ENCODE data around the gene ACTA1.
"Not testable (repeated sequence)": the region's sequence is repeated elsewhere in the genome, so short reads cannot be mapped to it uniquely, and the experiment has no call there.

Gene ACTA1

DNA sequence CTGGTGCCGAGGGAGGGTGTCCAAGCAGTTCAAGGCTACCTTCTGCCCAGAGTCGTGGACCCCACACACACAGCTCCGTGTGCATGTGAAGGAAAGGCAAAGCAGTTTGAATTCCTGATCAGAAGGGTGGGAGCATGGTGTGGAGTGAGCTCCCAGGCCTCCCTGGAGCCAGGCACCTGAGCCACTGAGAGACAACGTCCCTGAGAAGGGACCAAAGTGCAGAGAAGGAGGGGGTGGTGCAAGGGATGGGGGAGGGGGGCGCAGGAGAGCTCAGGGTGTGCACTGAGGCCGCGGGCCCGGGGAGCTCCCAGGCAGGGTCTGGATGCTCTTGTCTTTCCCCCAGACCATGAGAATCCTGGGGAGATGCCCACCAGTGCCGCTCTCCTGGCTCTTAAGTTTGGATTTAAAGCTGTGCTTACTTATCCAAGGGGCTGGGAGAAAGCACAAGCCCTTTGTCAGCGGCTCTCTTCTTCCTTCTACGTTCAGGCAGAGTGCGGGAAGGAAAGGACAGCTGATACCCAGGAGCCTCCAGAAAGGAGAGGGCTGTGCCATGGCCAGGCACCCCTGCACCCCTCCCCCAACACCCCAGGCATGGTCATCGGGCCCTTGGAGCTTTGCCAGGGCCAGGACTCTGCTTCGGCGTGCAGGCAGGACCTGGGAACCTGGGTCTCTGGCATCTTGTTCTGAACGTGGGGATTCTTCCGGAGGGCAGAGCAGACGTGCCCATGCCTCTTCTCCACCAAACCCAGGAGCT is 24.1 kb downstream of the ACTA1 start:
- no peak for DNase-seq (ENCODE audit: low read depth, low spot score)

DNA sequence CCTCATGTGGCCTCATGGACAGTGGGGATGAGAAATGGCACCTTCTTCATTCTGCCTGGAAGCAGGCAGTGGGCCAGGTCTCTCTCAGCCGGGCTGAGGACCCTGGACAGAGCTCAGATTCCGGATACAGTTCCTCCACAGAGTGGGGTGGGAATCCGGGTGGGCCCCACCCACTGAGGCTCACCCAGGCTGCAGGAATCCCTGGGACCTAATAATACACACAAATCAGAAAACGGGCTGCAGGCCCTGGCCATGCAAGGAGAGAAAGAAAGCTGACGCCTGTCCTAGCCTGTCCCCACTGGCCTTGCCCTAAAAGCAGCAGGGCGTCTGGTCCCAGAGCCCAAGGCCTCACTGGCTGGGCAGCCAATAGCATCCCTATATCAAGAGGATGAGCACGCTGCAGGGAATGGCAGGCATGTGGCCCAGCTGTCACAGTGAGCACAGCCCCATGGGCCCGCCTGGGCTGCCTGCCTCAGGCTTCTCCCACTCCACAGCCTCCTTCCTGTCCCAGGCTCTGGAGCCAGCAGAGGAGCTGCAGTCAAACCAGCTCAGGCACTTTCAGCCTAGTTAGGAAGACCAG is 25.3 kb downstream of the ACTA1 start:
- DNase-seq (ENCODE audit: low read depth, low spot score) = no peak

DNA sequence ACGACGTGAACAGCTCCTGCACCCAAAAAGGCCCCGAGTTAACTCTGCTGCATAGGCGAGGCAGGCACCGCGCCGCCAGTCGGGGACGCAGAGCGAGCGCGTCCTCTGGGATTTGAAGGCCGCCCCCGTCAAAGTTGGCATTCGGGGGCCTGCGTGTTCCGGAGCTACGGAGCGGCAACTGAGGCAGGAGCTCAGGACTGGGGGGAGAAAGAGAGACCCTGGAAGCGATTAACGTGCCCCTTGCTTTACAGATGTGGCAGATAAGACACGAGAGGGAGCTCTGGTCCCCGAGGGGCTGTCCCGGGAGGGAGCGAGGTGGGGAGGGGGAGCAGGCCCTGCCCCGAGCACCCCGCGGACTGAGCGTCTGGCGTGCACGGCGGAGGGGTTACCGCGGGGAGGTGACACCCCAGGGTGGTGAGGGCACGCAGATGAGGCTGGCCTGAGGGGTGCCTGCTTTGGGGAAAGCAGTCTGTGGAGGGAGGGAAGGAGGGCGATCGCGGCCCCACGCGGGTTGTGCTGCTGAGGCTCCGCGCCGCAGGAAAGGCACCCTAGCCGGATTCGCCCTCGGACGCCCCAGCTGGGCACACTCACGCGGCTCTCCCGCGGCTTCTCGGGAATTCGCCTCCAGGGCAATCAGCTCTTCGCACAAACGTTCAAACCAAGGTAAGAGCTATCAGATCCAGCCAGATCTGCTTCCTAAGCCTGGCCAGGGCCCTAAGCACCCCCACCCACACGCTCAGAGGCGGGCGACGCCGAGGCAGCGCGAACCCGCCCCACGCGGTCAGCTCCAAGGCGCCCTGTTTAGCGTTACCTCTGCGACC is 26.5 kb downstream of the ACTA1 start:
- DNase-seq (ENCODE audit: low read depth, low spot score) = no peak

DNA sequence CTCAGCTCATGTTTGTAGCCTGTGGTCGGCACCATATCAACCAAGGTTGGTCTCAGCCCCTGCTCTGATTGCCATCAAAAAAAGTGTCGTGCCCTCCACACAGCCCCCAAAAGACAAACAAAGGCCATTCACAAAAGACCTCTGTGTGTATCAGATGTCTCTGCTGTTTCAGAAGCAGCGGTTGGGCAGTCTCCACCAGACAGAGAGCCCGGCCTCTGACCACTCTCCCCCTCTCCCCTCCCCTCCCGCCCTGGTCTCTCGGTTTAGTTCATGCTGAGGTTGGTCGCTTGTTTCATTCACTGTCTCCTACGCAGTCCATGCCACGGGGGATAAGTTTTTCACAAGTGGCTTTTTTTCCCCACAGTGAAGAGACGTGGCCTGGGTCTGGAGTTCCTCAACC is 27.1 kb downstream of the ACTA1 start:
- no peak for DNase-seq (ENCODE audit: low read depth, low spot score)

DNA sequence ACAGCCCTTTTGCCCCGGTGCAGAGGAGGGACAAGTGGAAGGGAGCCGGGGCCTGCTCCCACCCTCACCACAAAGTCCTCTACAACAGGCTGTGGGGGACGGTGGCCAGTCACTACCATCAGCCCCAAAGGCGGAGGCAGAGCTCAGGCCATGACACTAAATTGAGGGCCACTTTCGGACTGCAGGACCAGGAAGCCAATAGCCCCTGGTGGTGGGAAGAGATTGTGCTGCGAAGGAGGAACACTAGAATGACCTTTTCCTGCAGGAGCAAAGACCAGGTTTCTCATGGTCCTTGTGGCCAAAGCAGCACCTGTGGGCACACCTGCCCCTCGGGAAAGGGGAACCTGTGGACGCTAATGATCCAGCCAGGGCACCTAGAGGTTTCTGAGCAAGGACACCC is 30.3 kb downstream of the ACTA1 start:
- no peak for DNase-seq (ENCODE audit: low read depth, low spot score)

DNA sequence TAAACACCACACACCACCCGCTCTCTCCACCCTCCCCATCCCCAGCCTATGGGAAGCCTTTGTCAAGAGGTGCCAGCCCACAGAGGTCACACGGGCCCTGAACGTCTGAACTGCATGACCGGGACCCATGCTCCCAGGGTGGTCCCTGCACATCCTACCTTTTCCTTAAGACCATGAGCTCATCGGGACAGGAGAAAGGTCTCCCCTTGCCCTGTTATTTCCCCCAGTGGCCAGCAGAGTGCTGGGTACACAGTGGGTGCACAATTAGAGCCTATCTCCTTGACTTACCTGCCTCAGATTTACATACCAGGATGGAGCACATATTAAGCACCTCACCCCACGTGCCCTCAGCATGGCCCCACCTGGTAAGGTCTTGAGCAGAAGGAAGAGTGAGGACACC is 30.9 kb downstream of the ACTA1 start:
- DNase-seq (ENCODE audit: low read depth, low spot score) = no peak

DNA sequence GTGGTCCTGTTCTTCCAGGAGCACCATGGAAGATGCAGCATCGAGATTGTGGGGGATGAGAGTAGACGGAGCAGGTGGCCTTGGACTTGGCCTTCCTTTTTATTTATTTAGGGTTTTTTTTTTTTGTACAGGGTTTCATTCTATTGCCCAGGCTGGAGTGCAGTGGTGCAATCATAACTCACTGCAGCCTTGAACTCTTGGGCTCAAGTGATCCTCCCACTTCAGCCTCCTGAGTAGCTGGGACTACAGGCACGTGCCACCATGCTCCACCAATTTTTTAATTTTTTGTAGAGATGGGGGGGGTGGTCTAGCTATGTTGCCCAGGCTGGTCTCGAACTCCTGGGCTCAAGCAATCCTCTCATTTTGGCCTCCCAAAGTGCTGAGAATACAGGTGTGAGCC is 31.6 kb downstream of the ACTA1 start:
- not testable (repeated sequence) for DNase-seq (ENCODE audit: low read depth, low spot score)

DNA sequence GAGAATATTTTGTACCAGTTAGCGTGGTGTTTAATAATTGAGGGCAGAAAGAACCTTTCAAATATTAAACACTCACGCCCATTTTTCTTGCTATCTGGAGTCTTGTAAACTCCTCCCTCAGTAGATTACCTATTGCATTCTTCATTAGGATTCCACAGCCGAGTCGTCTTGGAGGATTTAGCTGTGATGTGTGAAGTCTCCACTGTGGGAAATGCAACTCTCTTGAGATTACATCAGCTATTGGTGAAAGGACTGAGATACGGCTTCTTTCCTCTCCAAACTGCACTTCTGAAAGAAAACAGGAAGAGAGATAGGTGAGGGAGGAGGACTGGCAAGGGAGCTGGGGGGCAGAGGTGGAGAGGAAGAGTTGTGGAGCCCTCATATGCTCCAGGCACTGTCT is 36.1 kb downstream of the ACTA1 start:
- no peak for DNase-seq (ENCODE audit: low read depth, low spot score)

DNA sequence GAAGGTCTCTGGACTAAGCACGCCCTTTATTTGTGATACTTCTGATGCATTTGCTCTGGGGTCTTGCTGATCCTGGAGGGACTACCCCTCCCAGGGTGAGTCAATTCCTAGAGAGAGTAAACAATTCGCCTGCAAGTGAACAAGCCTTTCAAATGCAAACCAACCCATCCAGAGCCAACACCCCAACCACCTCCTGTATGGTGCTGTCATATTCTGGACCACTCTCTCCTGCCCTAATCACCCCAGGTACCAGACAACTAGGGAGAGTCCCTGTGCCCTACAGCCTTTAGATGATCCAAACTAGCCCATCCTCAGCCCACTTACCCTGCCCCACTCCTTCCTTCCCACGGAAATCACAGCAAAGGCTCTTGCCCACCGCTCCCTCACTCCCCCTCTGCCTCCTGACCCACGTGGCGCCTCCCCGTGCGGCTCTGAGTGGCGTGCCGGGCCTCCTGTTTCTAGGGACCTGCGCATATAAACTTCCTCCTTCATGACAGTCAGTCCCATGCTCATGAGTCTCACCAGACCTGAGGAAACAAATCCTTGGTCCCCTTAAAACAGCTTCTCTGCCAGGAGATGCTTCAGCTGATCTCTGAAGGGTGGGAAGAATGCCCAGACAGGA is 37.2 kb downstream of the ACTA1 start:
- no peak for DNase-seq (ENCODE audit: low read depth, low spot score)

DNA sequence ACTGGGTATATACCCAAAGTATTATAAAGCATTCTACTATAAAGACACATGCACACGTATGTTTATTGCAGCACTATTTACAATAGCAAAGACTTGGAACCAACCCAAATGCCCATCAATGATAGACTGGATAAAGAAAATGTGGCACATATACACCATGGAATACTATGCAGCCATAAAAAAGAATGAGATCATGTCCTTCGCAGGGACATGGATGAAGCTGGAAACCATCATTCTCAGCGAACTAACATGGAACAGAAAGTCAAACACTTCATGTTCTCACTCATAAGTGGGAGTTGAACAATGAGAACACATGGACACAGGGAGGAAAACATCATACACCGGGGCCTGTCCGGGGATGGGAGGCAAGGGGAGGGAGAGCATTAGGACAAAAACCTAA is 39.4 kb downstream of the ACTA1 start:
- not testable (repeated sequence) for DNase-seq (ENCODE audit: low read depth, low spot score)

DNA sequence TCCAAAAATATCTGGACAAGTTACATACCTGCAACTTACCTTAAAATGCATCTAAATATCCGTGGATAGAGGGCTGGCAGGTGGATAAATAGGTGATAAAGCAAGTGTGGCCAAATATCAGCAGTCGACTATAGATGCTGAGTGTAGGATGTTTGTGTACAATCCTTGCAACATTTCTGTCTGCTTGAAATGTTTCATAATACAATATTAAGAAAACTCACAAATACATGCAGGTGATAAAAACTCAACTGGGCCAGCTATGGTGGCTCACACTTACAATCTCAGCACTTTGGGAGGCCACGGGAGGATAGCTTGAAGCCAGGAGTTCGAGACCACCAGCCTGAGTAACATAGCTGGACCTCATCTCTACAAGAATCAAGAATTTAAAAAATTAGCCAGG is 41.0 kb downstream of the ACTA1 start:
- no peak for DNase-seq (ENCODE audit: low read depth, low spot score)

DNA sequence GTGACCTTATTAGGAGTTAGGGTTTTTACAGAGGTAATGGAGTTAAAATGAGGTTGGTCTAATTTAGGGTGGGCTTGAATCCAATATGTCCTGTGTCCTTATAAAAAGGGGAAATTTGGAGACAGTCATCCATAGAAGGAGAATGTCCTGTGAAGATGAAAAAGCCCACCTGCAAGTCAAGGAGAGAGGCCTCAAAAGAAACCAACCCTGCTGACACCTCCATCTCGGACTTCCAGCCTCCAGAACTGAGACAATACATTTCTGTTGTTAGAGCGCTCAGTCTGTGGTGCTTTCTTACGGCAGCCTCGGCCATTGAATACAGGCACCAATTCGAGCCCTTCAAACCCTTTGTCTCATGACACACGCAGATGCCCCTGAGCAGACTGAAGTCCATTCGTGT is 43.8 kb downstream of the ACTA1 start:
- no peak for DNase-seq (ENCODE audit: low read depth, low spot score)

DNA sequence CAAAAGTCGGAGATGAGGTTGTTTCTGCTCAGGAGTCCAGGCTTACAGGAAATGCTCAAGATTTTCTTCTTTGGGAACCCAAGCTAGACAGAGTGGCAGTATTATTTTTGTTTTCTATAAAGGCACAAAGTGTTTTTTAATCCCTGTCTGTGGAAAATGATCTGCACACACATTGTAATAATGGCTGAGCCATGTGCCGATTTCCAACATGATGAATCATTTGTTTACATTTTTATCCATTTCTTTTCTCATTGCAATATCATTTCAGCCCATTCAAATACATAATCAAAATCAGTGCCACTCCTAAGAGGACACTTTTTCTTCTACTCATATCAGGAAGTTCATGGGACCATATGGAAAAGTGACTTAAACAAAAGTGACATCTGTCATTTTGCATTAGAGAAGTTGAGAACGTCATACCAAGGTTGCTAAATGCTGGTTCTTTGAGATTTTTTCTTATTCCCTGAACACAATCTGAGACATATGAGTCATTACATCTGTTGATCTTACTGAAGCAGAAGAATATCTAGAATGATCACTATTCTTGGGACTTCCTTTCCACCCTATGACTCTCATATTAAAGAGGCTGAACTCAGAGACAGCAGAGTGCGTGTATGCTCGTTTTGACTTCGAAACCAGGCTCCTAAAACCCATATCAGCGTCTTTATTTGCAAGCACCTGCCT is 44.9 kb downstream of the ACTA1 start:
- DNase-seq (ENCODE audit: low read depth, low spot score) = no peak

DNA sequence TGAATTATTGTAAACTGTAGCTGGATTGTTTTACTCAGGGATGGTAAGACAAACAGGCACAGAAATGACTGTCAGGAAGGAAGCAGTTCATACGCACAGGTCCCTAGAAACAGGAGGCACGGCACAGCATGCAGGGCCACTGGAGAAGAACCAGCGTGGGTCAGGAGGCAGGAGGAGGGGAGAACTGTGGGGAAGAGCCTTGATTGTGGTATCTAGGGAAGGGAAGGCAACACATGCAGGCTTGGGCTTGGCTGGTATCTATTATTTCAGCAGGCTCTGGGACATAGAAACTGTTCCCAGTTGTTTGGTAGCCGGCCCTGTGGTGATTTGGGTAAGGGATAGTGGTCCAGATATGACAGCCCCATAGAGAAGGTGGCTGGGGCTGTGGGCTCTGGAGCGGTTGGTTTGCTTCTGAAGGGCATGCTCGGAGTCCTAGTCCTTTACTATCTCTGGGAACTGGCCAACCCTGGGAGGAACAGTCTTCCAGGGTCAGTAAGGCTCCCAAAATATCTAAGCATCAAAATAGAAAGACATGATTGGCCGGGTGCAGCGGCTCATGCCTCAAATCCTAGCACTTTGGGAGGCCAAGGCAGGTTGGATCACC is 47.9 kb downstream of the ACTA1 start:
- no peak for DNase-seq (ENCODE audit: low read depth, low spot score)

DNA sequence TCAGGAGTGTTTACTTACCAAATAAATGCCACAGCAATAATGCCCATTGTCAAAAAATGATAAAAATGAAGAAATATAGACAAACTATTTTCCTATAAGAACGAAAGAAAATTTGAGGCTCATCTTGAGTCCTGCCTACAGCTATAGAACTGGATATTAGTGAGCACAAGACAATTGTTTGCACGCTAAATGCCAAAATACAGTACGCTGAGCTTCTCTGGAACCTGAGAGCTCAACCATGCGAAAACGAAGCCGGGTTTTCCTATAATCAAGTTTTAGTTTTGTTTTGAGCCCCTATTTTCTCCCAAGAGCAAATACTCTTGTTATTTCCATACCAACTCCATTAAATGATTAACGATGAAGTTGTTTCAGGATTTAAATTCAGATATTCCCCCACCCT is 49.1 kb downstream of the ACTA1 start:
- no peak for DNase-seq (ENCODE audit: low read depth, low spot score)

DNA sequence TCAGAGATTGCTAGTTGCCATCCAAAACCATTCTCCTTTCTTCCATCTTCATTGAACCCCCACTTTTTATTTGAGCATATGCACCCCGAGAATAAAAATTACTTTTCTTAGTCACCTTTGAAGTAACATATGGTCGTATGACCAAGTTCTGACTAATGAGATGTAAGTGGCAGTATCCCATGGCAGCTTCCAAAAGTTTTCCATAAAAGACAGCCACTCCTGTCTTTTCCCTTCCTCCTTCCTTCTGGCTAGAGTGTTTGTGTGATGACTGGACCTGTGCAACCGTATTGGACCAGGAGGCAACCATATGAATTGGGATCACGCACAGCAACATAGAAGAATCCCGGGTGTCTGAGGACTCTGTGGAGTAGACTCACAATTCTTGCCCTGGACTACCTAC is 49.9 kb downstream of the ACTA1 start:
- DNase-seq (ENCODE audit: low read depth, low spot score) = no peak

DNA sequence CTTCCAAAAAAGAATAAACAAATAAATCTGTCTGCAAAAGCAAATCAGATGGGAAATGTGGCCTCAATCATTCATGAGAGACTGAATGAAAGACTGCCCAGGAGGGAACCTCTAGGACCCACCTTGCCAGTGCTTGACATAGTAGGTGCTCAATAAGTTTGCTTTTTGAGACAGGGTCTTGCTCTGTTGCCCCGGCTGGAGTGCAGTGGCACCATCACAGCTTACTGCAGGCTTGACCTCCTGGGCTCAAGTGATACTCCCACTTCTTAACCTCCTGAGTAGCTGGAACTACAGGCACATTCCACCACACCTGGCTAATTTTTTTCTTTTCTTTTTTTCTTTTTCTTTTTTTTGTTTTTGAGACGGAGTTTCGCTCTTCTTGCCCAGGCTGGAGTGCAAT is 50.7 kb downstream of the ACTA1 start:
- no peak for DNase-seq (ENCODE audit: low read depth, low spot score)
